HG02885 (cell line): Measurements from ENCODE around the gene DHFR.

ENCODE experiments used
- ATAC-seq: cut with Tn5 transposase; IDR thresholded peaks from one replicate; pipeline ENCODE4 v1.9.1; 2021; ENCODE audit warnings: mild to moderate bottlenecking; ENCODE audit not compliant: unreplicated experiment, poor library complexity

Gene DHFR

DNA sequence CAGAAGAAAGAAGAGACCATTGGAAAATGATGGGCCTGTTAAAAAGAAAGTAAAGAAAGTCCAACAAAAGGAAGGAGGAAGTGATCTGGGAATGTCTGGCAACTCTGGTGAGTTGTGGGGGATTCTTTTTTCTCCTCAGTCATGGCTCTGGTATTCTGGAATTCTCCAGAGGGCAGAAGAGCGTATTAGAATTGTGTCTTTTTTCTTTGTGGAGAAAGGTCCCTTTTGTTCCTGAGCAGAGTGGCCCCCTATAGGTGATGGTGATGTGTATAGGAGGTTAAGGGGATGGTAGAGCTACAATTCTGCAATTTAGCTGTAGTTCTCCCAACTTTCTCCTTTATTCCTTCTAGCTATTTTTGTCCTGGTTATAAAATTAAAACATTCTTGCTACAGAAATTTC is 1.6 kb upstream of the DHFR start:
- ATAC-seq: no peak

DNA sequence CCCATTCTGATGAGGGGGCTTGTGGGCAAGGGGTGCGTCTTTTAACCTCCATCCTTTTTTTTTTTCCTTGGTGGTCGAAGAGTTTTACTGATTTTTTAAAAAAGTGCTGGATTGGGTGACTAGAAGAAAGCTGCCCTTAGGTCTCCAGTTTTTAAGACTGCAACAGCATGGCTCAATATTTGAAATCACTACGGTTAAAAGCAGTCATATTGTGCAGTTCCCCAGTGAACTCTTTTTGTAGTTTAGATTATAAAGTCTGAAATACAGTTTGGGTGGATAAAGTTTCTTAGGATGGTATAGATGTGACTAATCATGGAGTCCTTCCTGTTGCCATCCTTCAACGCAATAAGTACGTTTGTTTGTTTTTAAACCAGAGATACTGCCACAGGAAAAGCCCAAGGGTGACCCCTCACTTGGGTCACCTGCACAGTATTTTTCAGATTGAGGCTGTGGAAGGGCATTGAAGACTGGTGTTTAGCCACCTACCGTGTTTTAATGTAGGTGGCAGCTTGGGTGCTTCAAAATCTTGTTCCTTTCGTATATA is 520 bp upstream of the DHFR start:
- ATAC-seq: no peak

DNA sequence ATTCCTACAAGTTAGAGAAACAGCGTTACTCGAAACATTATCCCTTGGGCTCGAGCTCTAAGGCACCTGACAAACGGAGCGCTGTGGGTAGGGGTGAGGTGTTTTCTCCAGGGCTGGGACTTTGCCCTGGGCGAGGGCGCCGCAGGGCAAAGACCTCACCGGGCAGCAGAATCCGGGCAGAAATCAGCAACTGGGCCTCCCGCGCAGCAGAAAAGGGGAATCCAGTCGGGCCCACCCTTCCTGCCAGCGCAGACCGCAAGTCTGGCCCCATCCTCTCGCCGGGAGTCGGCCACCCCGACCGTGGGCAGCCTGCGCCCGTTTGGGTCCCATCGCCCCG is 761 bp downstream of the DHFR start:
- ATAC-seq: no peak

DNA sequence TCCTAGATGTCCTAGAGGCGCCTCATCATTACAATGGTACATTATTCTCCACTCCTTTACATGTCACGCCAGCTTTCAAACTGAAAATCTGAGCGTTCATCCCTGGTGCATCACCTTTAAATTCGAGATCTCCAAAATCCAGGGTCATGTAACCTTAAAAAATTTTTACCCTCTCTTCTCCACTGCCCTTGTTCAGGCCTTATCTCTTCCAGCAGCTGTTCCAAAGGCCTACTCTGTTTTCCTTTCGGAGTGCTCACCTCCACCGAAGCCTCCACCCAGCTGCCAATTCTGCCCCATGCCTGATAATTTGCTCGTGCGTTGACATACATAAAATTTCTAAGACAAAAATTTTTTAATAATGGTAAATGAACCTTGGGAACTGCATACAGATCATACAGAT is 1.3 kb downstream of the DHFR start:
- no peak for ATAC-seq

DNA sequence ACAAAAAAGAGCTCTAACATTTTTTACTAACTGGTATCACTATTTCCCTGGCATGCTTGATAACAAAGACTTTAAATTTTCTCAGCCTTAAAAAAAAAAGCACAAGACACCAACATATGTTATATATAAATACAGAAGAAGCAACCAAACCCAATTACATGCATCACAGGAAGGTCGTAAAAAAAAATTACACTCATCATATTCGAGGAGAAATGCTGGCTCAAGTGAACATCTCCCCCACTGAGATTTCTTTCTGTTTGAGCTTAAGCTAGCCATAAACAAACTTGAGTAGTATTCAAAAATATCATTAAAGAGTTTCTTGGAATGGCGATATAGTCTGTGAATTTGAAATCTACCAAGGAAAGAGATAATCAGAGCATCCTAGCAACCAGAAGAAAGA is 7.9 kb downstream of the DHFR start:
- ATAC-seq: no peak

DNA sequence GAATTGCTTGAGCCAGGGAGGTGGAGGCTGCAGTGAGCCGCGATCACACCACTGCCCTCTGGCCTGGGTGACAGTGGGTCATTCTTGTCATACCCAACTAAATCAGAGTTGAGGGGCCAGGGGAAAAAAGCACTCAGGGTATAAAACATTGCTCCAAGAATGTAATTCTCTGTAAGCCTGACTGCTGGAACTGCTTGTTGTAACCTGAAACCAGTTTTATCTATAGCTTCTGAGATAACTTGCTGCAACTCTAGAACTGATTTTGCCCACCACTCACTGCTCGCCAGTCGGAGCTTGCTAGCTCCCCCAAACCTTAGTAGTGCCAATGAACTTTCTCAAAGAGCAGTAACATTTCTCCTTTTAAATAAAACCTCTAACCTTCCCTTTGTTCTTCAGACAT is 9.9 kb downstream of the DHFR start:
- no peak for ATAC-seq

DNA sequence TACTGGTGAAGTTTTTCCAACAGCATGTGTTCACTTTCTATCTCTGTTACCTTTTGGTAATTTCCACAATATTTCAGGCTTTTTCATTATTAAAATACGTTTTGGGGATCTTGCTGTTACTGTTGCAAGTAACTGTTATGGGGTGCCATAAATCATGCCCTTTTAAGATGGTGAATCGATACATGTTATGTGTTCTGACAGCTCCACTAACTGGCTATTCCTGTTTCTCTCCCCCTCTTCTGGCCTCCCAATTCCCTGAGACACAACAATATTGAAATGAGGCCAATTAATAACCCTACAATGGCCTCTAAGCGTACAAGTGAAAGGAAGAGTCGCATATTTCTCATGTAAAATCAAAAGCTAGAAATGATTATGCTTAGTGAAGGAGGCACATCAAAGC is 13.4 kb downstream of the DHFR start:
- no peak for ATAC-seq

DNA sequence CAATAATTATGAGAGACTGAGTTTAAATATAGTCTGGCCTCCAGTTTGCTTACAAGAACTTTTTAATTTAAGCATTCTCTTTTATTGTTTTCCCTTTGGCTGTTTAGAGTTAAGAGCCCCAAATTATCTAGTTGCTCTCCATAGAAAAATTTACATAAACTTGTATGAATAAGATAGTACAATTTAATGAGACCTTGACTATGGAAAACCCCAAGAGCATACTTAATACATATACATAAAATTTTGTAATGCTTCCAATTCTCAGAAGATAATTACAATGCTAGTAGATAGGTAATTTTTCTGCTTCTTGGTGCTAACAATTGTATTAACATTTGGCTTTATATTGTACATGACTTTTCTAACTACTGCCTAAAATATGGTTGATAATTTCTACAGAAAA is 20.6 kb downstream of the DHFR start:
- ATAC-seq: no peak

DNA sequence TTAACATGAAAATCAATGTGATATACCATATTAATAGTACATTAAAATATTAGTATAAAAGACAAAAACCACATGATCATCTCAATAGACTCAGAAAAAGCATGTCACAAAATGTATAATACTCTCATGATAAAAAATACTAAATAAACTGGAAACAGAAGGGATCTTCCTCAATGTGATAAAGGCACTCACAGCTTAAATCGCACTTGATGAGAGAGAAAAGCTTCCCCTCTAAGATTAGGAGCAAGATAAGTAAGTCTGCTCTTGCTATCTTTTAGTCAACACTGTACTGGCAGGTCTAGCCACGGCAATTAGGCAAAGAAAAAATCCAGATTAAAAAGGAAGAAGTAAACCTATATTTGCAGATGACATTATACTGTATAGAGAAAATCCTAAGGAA is 22.1 kb downstream of the DHFR start:
- no peak for ATAC-seq

DNA sequence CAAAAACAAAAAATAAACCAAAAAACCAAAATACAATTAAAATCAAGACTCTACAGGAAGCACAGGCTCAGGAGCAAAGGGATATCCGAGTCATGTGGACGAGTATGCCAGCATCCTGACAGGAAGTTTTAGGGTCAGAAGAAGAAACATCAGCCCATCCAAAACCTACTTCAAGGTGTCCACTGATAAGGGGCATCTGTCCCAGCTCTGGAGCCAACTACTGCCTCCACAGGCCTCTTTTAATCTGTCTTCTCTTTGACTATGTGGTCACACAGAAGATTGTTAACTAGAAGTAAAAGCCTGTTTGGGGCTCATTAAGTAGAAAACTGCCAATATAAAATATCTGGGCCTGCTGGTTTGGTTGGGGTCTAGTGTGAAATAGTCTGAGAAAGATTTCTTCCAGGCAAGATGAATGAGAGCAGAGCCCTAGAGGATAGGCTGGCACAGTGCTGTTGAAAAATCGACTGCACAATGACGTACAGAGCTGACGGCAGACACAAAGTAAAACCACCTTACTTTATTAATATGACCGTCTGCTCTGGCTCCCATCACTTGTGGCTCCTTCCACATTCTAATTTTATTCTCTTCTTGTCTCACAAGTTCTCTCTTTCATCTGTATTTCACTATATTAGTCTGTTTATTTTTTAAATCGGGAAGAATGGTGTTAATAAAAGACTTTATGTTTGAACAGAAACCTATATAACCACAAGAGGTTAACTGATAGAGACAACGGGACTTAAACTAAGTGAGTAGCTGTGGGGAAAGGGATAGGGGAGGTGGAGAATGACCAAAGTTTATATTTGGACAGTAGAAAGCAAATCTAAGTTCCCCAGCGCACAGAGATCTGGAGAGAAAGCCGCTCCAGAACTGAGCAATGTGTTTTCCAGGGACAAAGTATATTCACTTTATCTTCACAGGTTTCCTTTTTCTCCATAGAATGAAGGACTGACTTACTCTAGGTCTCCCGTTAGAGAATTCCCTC is 23.2 kb downstream of the DHFR start:
- no peak for ATAC-seq

DNA sequence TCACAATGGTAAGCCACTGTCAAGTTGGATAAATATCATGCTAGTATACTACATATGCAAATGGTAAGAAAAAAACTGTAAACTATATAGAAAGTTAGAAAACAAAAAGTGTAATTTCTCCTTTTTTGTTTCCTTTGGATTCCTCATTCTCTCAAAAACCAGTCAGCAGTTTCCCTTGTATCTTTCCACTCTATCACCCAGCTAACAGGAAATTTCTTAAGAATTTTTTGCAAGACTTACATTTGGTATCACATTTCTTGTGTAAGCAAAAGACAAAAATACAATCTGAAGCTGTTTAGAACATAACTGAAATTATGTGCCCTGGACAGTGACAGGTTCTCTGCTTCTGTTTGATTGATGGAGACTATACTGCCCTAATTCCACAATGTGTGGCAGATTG is 25.5 kb downstream of the DHFR start:
- no peak for ATAC-seq

DNA sequence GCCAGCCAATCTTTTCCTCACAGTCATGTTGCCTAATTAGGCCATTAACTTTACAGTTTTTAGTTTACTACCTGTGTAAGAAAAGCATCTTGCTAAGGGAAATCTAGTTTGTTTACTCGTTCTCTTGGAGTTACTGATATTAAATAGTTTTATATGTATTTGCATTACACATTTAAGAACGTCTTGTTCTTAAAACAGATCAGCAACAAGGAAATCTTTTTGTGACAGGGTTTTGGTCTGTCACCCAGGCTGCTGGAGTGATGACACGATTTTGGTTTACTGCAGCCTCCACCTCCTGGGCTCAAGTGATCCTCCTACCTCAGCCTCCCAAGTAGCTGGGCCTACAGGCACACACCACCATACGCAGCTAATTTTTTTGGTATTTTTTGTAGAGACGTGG is 29.6 kb downstream of the DHFR start:
- no peak for ATAC-seq

DNA sequence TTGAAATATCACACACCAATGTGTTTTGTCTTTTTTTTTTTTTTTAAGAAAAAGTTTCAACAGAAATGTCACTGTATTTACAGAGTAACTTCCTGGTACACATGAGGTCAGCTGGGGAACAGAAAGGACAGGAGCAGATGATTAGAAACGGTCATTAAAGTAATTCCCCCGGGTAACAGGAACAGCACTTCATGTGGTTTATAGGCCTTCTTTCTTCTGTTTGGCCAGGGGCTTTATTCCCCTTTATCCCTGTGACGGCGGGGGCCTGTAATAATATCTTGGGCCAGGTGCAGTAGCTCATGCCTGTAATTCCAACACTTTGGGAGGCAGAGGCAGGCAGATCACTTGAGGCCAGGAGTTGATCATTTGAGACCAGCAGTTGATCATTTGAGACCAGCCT is 30.8 kb downstream of the DHFR start:
- ATAC-seq: no peak

DNA sequence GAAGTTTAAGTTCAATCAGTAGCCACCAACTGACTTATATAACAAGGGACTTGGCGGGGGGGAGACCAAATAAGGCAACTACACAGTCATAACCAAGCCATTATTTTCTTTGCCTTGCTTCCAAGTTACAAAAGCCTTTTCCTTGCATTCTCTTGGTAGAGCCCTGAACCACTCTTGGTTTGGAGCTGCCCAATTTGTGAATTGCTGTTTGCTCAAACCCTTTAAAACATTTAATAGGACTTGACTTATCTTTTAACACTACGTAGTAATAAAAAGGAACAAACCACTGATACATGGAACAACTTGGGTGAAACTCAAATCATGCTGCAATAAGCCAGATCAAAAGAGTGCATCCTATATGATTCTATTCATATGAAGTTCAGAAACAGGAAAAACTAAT is 32.0 kb downstream of the DHFR start:
- no peak for ATAC-seq

DNA sequence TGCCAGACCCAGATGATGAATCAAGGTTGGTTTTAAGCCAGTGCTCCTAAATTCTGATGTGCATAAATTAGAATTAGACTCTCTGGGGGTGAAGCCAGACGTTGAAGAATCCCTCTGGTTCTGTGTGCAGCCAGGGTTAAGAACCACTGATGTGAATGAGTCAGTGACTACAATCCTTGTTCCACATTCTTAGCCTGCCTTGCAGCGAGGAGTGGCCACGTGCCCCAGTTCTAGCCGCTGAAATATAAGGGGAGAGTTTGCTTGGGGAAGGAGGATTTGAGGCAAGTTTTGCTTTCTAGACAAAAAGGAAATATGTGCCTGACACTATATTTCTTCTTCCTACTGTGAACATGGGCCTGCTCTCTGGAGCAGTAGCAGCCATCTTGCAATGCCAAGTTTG is 34.6 kb downstream of the DHFR start:
- ATAC-seq: no peak

DNA sequence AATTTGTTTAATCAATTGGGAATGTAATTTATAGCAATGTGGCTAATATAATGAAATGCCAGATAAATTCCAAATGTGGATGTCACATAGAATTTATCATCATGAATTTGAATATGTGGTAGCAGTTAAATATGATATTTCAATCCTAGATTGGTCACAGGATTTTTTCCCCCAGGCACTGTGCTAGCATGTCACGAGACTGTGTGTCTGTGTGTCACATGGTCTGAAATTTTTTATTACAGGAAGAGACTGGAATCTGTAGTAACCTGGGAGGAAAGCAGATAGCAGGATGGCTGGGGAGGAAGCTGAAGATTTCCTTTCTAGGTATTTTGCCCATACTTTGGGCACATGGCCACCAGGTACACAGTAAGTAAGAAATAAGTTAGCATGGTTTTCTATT is 35.7 kb downstream of the DHFR start:
- ATAC-seq: no peak

DNA sequence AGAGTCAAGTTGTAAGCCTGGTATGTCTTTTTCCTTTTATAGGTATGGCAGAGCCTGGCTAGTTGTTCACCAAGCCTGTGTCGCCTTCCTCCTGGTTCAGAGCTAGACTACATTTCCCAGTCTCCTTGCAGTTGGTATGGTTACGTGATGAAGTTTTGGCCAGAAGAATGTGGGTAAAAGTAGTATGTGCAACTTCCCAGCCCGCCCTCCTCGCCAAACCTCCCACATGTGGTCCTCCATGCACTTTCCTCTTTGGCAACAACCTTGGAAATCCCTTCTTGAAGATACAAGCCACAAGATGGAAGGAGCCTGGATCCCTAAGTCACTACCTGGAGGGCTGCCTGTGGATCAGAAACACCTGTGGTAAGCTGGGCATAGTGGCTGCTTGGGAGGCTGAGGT is 36.3 kb downstream of the DHFR start:
- ATAC-seq: no peak

DNA sequence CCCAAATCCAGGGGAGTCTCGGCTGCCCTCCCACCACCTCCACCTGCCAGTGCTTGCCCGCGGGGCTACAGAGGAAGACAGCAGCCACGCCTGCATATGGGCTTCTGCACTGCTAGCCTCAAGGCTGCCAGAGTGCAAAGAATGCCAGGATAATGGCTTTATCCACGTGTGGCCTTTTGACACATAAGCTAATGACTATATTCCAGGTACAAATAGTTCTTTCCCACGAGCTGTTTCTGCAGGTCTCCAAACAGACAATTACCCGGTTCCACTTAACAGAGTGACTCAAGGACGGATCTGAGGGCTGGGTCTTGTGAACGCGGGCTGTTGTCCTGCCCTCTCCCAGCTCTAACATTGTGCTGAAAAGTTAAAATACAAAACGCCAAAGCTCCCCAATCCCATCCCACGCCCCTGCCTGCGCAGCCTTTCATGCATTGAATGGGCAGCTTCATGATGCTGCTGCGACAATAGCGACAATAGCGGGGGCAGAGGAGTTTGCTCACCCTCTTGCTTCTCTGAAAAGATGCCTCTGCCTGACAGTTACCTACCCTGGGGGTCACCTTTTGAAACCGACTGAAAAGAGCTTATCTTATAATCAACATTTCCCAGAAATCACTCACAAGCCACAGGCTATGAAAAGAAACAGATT is 39.4 kb downstream of the DHFR start:
- ATAC-seq: no peak

DNA sequence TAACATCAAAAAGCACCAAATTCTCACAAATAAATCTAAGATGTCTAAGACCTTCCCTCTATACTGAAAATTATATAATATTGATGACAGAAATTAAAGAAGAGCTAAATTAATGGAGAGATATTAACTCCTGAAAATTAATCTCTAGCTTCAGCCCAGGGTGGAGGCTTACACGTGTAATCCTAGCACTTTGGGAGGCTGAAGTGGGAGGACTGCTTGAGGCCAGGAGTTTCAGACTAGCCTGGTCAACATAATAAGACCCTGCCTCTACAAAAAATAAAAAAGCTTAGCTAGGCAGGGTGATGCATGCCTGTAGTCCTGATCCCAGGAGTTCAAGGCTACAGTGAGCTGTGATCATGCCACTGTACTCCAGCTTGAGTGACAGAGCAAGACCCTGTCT is 45.1 kb downstream of the DHFR start:
- ATAC-seq: no peak

DNA sequence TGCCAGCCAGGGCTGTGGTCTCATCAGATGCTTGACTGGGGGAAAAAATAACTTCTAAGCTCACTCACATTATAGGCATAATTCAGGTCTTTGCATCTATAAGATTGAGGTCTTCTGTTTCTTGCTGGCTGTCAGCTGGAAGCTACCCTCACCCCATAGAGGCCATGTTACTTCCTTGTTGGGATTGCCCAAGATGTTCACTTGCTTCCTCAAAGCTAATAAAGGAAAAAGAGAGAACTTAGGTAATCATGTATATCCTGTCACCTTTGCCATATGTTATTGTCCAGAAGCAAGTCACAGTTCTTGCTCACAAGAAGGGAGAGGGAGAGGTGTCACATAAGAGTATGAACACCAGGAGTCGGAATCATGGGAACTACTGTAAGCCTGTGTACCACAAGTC is 46.1 kb downstream of the DHFR start:
- ATAC-seq: no peak

DNA sequence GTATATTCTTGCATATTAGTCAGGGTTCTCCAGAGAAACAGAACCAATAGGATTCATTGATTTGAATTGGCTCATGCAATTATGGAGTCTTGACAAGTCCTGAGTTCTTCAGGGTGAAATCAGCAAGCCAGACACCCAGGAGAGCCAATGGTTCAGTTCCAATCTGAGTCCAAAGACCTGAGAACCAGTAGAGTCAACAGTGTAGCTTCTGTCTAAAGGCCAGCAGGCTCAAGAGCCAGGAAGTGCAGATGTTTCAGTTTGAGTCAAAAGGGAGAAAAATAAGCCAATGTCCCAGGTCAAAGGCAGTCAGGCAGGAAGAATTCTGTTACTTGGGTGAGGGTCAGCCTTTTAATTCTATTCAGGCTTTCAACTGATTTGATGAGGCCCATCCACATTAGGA is 47.0 kb downstream of the DHFR start:
- peak; percentile 82 for ATAC-seq

DNA sequence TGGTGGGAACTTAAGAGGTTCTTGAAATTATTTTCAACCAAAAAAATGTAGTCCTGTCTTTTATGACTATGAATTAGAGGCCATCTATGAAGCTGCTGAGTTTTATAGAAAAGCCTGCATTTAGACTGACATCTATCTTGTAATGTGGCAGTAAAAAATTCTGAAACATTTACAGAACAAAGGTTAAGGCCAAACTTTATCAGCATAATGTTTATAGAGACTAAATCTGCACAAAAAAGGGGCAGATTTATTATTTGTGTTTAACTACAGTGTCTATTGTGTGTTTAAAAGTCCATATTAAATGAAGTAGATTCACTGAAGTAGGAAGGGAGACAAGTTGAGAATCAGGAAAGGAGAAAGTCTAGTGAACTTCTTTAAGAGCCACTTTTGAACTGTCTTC is 47.4 kb downstream of the DHFR start:
- ATAC-seq: no peak
